Neural progenitor cell (in vitro differentiated cells): Measurements from ENCODE around the gene TUBB2B. TPM values are rescaled to one million over a fixed set of nuclear protein-coding genes. Genes with fewer than 3 reads are reported as not detected.

Experiments
- DNase-seq: peaks from one replicate; pipeline ENCODE4 v3.0.0-alpha.2; 2016; ENCODE audit warnings: low spot score
- H2AFZ ChIP-seq: fragments of 200-600 bp; sonication (generic); replicated peaks from 2 replicates; pipeline ENCODE4 v1.6.1; 2016; ENCODE audit warnings: antibody characterized with exemption
- H3F3A ChIP-seq: fragments of 200-600 bp; sonication (generic); 2 replicates; pipeline ENCODE4 v1.6.1; 2016; ENCODE audit warnings: antibody characterized with exemption, low read depth
- H3K27ac ChIP-seq: fragments of 200-600 bp; sonication (generic); 2 replicates; pipeline ENCODE4 v1.5.1; 2016; ENCODE audit warnings: mild to moderate bottlenecking
- H3K27me3 ChIP-seq: fragments of 200-600 bp; sonication (generic); 2 replicates; pipeline ENCODE4 v1.6.1; 2016; ENCODE audit warnings: mild to moderate bottlenecking, moderate library complexity
- H3K36me3 ChIP-seq: fragments of 200-600 bp; sonication (generic); 2 replicates; pipeline ENCODE4 v1.5.1; 2016
- H3K4me1 ChIP-seq: fragments of 200-600 bp; sonication (generic); 2 replicates; pipeline ENCODE4 v1.6.1; 2016; ENCODE audit warnings: mixed run types
- H3K4me2 ChIP-seq: fragments of 200-600 bp; sonication (generic); 2 replicates; pipeline ENCODE4 v1.6.1; 2016
- H3K4me3 ChIP-seq: fragments of 200-600 bp; sonication (generic); 2 replicates; pipeline ENCODE4 v1.5.1; 2016
- H3K79me2 ChIP-seq: fragments of 200-600 bp; sonication (generic); 2 replicates; pipeline ENCODE4 v1.6.1; 2016; ENCODE audit warnings: low read depth
- H3K9ac ChIP-seq: fragments of 200-600 bp; sonication (generic); 2 replicates; pipeline ENCODE4 v1.6.1; 2016
- H3K9me3 ChIP-seq: fragments of 200-600 bp; sonication (generic); 2 replicates; pipeline ENCODE4 v1.5.1; 2016; ENCODE audit warnings: low read depth
- H4K20me1 ChIP-seq: fragments of 200-600 bp; sonication (generic); 2 replicates; pipeline ENCODE4 v1.6.1; 2016; ENCODE audit warnings: low read depth
- H3K27ac Mint-ChIP-seq: 3 replicates; pipeline ENCODE4 v1.8.0; 2021; ENCODE audit warnings: mixed read lengths
- H3K27me3 Mint-ChIP-seq: 2 replicates; pipeline ENCODE4 v1.8.0; 2022; ENCODE audit warnings: low read depth, mild to moderate bottlenecking, inconsistent platforms, moderate library complexity, mixed read lengths; ENCODE audit not compliant: insufficient read depth
- H3K36me3 Mint-ChIP-seq: 3 replicates; pipeline ENCODE4 v1.8.0; 2021; ENCODE audit warnings: mixed read lengths
- H3K4me1 Mint-ChIP-seq: 3 replicates; pipeline ENCODE4 v1.8.0; 2021; ENCODE audit warnings: mixed read lengths
- H3K4me3 Mint-ChIP-seq: 3 replicates; pipeline ENCODE4 v1.8.0; 2021; ENCODE audit warnings: mild to moderate bottlenecking, moderate library complexity, mixed read lengths
- H3K9me3 Mint-ChIP-seq: 3 replicates; pipeline ENCODE4 v1.8.0; 2020; ENCODE audit warnings: mixed read lengths
- EZH2 ChIP-seq: fragments of 200-600 bp; sonication (generic); IDR thresholded peaks from 2 replicates; pipeline ENCODE4 v1.6.1; 2017; ENCODE audit warnings: antibody characterized with exemption, mild to moderate bottlenecking, moderate library complexity
- EZH2phosphoT487 ChIP-seq: fragments of 200-600 bp; sonication (generic); IDR thresholded peaks from 2 replicates; pipeline ENCODE4 v1.6.1; 2017; ENCODE audit warnings: antibody characterized with exemption
- total RNA-seq: library from RNA; depleted of rRNA; stranded (reverse); fragments of >200 nt; gene quantifications from 2 replicates; pipeline ENCODE4 v1.2.3, GENCODE V29; 2015; ENCODE audit warnings: low replicate concordance
- TF ChIP-seq, protein P1 (sequence below): fragments of 200-600 bp; sonication (generic); IDR thresholded peaks from 2 replicates; pipeline ENCODE4 v1.5.1; 2017; ENCODE audit warnings: antibody characterized with exemption, mild to moderate bottlenecking

TUBB2B gene
- total RNA-seq, 1 donor from 2014 or later = 362 TPM

DNA sequence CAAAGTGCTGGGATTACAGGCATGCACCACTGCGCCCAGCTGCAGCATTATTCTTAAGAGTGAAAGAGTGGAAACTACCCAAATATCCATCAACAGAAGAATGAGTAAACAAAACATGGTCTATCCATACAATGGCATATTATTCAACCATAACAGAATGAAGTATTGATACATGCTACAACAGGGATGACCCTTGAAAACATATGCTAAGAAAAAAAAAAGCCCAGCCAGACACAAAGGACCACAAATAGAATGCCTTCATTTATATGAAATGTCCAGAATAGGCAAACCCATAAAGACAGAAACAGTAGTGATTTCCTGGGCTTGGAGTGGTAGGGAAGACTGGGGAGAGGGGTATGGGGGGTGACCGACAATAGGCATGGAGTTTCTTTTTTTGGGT, 7.1 kb downstream of the TUBB2B start:
- no peak for DNase-seq
- Histone ChIP-seq H3K4me2 (no peak overlapping the region), H3K9me3 (no peaks in the 10 kb centered on the region), H3F3A (peaks cover 13% of the 10 kb centered on the region), H3K79me2 (peaks cover 10% of the 10 kb centered on the region), H2AFZ (no peak overlapping the region), H3K9ac (no peak overlapping the region), H3K27ac (no peak overlapping the region), H3K36me3 (peaks cover 8% of the 10 kb centered on the region), H3K27me3 (no peaks in the 10 kb centered on the region), H3K4me3 (no peak overlapping the region), H4K20me1 (peaks cover 19% of the 10 kb centered on the region), H3K4me1 (peaks cover 6% of the 10 kb centered on the region)
- TF ChIP-seq, protein P1, sequence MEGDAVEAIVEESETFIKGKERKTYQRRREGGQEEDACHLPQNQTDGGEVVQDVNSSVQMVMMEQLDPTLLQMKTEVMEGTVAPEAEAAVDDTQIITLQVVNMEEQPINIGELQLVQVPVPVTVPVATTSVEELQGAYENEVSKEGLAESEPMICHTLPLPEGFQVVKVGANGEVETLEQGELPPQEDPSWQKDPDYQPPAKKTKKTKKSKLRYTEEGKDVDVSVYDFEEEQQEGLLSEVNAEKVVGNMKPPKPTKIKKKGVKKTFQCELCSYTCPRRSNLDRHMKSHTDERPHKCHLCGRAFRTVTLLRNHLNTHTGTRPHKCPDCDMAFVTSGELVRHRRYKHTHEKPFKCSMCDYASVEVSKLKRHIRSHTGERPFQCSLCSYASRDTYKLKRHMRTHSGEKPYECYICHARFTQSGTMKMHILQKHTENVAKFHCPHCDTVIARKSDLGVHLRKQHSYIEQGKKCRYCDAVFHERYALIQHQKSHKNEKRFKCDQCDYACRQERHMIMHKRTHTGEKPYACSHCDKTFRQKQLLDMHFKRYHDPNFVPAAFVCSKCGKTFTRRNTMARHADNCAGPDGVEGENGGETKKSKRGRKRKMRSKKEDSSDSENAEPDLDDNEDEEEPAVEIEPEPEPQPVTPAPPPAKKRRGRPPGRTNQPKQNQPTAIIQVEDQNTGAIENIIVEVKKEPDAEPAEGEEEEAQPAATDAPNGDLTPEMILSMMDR = no peak
- no peak for TF ChIP-seq EZH2
- no peak for TF ChIP-seq EZH2phosphoT487
- Mint-ChIP-seq H3K36me3 (peaks cover 17% of the 10 kb centered on the region), H3K27ac (no peak overlapping the region), H3K4me1 (peaks cover 27% of the 10 kb centered on the region), H3K27me3 (peaks cover 10% of the 10 kb centered on the region), H3K9me3 (peaks cover 16% of the 10 kb centered on the region), H3K4me3 (peak overlapping the region; percentile 10)

DNA sequence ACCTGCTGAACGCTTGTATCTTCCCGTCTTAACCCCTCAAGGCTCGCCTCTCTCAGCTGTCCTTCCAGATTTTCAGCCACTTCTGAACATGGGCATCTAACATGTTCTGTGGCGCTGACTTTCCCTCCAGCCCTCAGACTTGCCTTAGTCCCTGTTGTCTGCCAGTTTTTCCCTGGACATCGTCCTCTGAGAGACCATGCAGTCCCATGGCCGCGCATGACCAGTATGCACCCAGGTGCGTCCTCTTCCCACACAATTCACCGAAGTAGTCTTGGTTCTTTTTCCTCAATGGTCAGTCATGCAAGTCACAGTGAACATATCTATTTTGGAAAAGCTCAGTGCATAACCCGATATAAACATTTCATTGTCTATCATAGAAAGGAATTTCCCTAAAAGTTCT, 9.2 kb downstream of the TUBB2B start:
- H3K27ac Mint-ChIP-seq = peak overlapping the region; percentile 4
- no peak overlapping the region for H3K4me2 ChIP-seq

DNA sequence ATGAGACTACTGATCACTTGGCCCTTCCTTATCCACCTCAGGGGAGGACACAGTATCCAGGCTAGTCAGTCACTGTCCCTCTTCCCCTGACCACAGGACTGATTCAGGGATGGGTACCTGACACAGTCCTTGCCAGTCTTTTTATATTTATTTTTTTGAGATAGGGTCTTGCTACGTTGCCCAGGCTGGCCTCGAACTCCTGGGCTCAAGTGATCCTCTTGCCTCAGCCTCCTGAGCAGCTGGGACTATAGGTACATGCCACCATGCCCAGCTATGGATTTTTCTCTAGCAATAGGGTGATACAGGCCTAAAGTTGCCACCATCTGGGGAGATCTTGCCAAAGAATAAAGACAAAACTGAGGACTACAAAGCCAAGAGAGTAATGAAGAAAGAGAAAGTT, 10.2 kb downstream of the TUBB2B start:
- H3K4me3 Mint-ChIP-seq = no peak overlapping the region
- H3K9me3 Mint-ChIP-seq = peaks cover 7% of the 10 kb centered on the region
- H3K9ac ChIP-seq = no peak overlapping the region
- H4K20me1 ChIP-seq = no peaks in the 10 kb centered on the region
- H3K4me3 ChIP-seq = no peak overlapping the region
- DNase-seq = no peak
- peaks cover 10% of the 10 kb centered on the region for H3K27me3 Mint-ChIP-seq
- H2AFZ ChIP-seq = no peak overlapping the region
- TF ChIP-seq, protein P1 = no peak
- TF ChIP-seq EZH2 (no peak), EZH2phosphoT487 (no peak)
- H3K4me2 ChIP-seq = no peak overlapping the region
- no peaks in the 10 kb centered on the region for H3K9me3 ChIP-seq
- no peaks in the 10 kb centered on the region for H3K36me3 ChIP-seq
- no peak overlapping the region for H3K27ac Mint-ChIP-seq
- no peaks in the 10 kb centered on the region for H3K27me3 ChIP-seq
- H3K36me3 Mint-ChIP-seq = peaks cover 5% of the 10 kb centered on the region
- no peaks in the 10 kb centered on the region for H3K79me2 ChIP-seq
- peaks cover 16% of the 10 kb centered on the region for H3K4me1 Mint-ChIP-seq
- H3K27ac ChIP-seq = no peak overlapping the region
- H3F3A ChIP-seq = no peaks in the 10 kb centered on the region
- peaks cover 6% of the 10 kb centered on the region for H3K4me1 ChIP-seq

More for the DNA sequence above, 9.2 kb downstream of the TUBB2B start:
- H3K4me1 ChIP-seq = peaks cover 6% of the 10 kb centered on the region
- H3K36me3 ChIP-seq = no peaks in the 10 kb centered on the region
- peaks cover 17% of the 10 kb centered on the region for H3K4me1 Mint-ChIP-seq
- no peaks in the 10 kb centered on the region for H3K27me3 ChIP-seq
- H3K79me2 ChIP-seq = no peaks in the 10 kb centered on the region
- no peak overlapping the region for H3K4me3 Mint-ChIP-seq
- no peak overlapping the region for H3K4me3 ChIP-seq
- H3F3A ChIP-seq = peaks cover 1% of the 10 kb centered on the region
- no peak for TF ChIP-seq EZH2phosphoT487
- no peaks in the 10 kb centered on the region for H3K9me3 ChIP-seq
- H3K27me3 Mint-ChIP-seq = peaks cover 10% of the 10 kb centered on the region
- H3K36me3 Mint-ChIP-seq = peaks cover 6% of the 10 kb centered on the region
- no peak for DNase-seq
- peaks cover 5% of the 10 kb centered on the region for H4K20me1 ChIP-seq
- peaks cover 8% of the 10 kb centered on the region for H3K9me3 Mint-ChIP-seq
- no peak overlapping the region for H2AFZ ChIP-seq
- H3K9ac ChIP-seq = no peak overlapping the region
- H3K27ac ChIP-seq = no peak overlapping the region

DNA sequence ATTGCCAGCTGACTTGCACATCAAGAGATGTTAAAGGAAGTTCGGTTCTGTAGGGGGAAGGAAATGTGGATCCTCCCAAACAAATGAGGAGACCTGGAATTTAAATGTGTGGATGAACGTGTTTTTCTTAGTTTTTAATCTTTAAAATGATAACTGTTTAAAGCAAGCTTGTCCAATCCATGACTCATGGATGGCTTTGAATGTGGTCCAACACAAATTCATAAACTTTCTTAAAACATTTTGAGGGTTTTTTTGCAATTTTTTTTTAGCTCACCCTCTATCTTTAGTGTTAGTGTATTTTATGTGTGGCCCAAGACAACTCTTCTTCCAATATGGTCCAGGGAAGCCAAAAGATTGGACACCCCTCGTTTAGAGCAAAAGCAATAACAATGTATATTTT, 12.6 kb downstream of the TUBB2B start:
- Mint-ChIP-seq H3K36me3 (no peaks in the 10 kb centered on the region), H3K4me3 (no peak overlapping the region), H3K27ac (no peak overlapping the region), H3K27me3 (peaks cover 2% of the 10 kb centered on the region), H3K9me3 (peaks cover 2% of the 10 kb centered on the region), H3K4me1 (no peaks in the 10 kb centered on the region)
- no peak for DNase-seq
- no peak overlapping the region for H3K9ac ChIP-seq
- H4K20me1 ChIP-seq = no peaks in the 10 kb centered on the region
- no peak overlapping the region for H3K4me3 ChIP-seq
- H3F3A ChIP-seq = peaks cover 3% of the 10 kb centered on the region
- no peaks in the 10 kb centered on the region for H3K4me1 ChIP-seq
- H3K4me2 ChIP-seq = no peak overlapping the region
- no peak overlapping the region for H3K27ac ChIP-seq
- no peak overlapping the region for H2AFZ ChIP-seq
- no peaks in the 10 kb centered on the region for H3K36me3 ChIP-seq
- no peaks in the 10 kb centered on the region for H3K9me3 ChIP-seq
- no peaks in the 10 kb centered on the region for H3K27me3 ChIP-seq
- H3K79me2 ChIP-seq = no peaks in the 10 kb centered on the region
- TF ChIP-seq EZH2 = no peak
- TF ChIP-seq, protein P1 = no peak
- TF ChIP-seq EZH2phosphoT487 = no peak
